HepG2 (cell line): ENCODE measurements around the gene EXOSC9. TPM values are rescaled to one million over a fixed set of nuclear protein-coding genes. Genes with fewer than 3 reads are reported as not detected.

Experiments used
- ATAC-seq: fragments of 200-7000 bp; cut with Tn5 transposase; 3 replicates; pipeline ENCODE4 v1.9.1; 2020; ENCODE audit warnings: mild to moderate bottlenecking, moderate library complexity
- BruUV-seq: library from RNA; stranded (reverse); fragments of 400-500 nt; replicated peaks from 2 replicates; lab custom pipeline; 2021; lab: Mats Ljungman, UMichigan
- CTCF ChIA-PET: fragments of 300-600 bp; formaldehyde crosslinking; extraction: SDS; loops from one replicate; lab custom pipeline; 2021; ENCODE audit warnings: low total read pairs, inconsistent platforms, low intra/inter-chr PET ratio; lab: Yijun Ruan, JAX
- POLR2A ChIA-PET: fragments of 350-600 bp; sonication (Branson Sonifier 250); formaldehyde crosslinking; loops from one replicate; lab custom pipeline; 2020; ENCODE audit warnings: antibody characterized with exemption, inconsistent platforms; lab: Yijun Ruan, JAX
- DNase-seq: peaks from one replicate; pipeline ENCODE4 v3.0.0-alpha.2; 2015; ENCODE audit warnings: low spot score
- FAIRE-seq: peaks from 3 replicates; lab custom pipeline; 2011; peaks lifted over from hg19 to GRCh38; lab: Jason Lieb, UNC
- H2AFZ ChIP-seq: one replicate; pipeline ENCODE4 v1.6.1; 2011; ENCODE audit warnings: low read length, inconsistent platforms
- H3K27ac ChIP-seq: fragments of 300-600 bp; 3 replicates; pipeline ENCODE4 v1.8.0; 2011; ENCODE audit warnings: mixed run types, mild to moderate bottlenecking, mixed read lengths, low read length, inconsistent platforms; ENCODE audit not compliant: insufficient read depth; ENCODE audit errors: extremely low read length
- H3K27me3 ChIP-seq, 2 experiments: fragments of 200-600 bp in 1 of 2; 2 replicates in 1 of 2; 3 replicates in 1 of 2; pipeline versions ENCODE4 v1.6.0 to v1.8.0; 2011; ENCODE audit warnings: low read length in 2 of 2, mild to moderate bottlenecking in 2 of 2, moderate library complexity in 2 of 2, inconsistent platforms in 1 of 2; ENCODE audit not compliant: insufficient read depth in 2 of 2, control insufficient read depth in 1 of 2
- H3K36me3 ChIP-seq, 2 experiments: fragments of 200-600 bp in 1 of 2; replicated peaks in 1 of 2; 2 replicates in 1 of 2; 3 replicates in 1 of 2; pipeline versions ENCODE4 v1.5.1 to v1.8.0; 2011; ENCODE audit warnings: low read length in 2 of 2, inconsistent platforms in 1 of 2; ENCODE audit not compliant: insufficient read depth in 2 of 2, control insufficient read depth in 1 of 2
- H3K4me1 ChIP-seq: 2 replicates; pipeline ENCODE4 v1.5.1; 2012; ENCODE audit warnings: low read length, inconsistent platforms; ENCODE audit not compliant: insufficient read depth
- H3K4me2 ChIP-seq: 2 replicates; pipeline ENCODE4 v1.6.0; 2011; ENCODE audit warnings: low read depth, low read length, inconsistent platforms
- H3K4me3 ChIP-seq, 3 experiments: fragments of 200-600 bp in 1 of 3; sonication (generic), shearing (Covaris generic) in 1 of 3; replicated peaks in 1 of 3; 2 replicates each; pipeline ENCODE4 v1.5.1; 2011 to 2016; ENCODE audit warnings: low read length in 3 of 3, inconsistent platforms in 2 of 3, low read depth in 2 of 3, mild to moderate bottlenecking in 2 of 3, control low read depth in 1 of 3, mixed read lengths in 1 of 3; ENCODE audit not compliant: insufficient read depth in 1 of 3
- H3K79me2 ChIP-seq: one replicate; pipeline ENCODE4 v1.6.1; 2011; ENCODE audit warnings: low read length, inconsistent platforms; ENCODE audit not compliant: insufficient read depth
- H3K9ac ChIP-seq: 2 replicates; pipeline ENCODE4 v1.6.0; 2011; ENCODE audit warnings: mild to moderate bottlenecking, low read depth, low read length, inconsistent platforms; ENCODE audit not compliant: insufficient read depth
- H3K9me3 ChIP-seq: 2 replicates; pipeline ENCODE4 v1.5.1; 2012; ENCODE audit warnings: mild to moderate bottlenecking, low read length
- H4K20me1 ChIP-seq: 2 replicates; pipeline ENCODE4 v1.6.0; 2011; ENCODE audit warnings: inconsistent platforms, mild to moderate bottlenecking, low read length, moderate library complexity; ENCODE audit not compliant: insufficient read depth
- BATF2 ChIP-seq: sonication (generic); formaldehyde crosslinking; IDR thresholded peaks from 2 replicates; pipeline ENCODE4 v1.8.0; 2022; ENCODE audit warnings: mild to moderate bottlenecking, missing genetic modification reagents, moderate library complexity
- HNRNPLL ChIP-seq: fragments of 200-400 bp; formaldehyde crosslinking; IDR thresholded peaks from 2 replicates; pipeline ENCODE4 v1.6.1; 2017; ENCODE audit warnings: mild to moderate bottlenecking, low read depth, low read length; ENCODE audit not compliant: poor library complexity, severe bottlenecking
- KDM1A ChIP-seq: IDR thresholded peaks from 2 replicates; pipeline ENCODE4 v1.6.1; 2016; ENCODE audit warnings: missing compliant biosample characterization
- LCORL ChIP-seq, 2 experiments: fragments of 450-650 bp in 1 of 2; sonication (generic) in 1 of 2; formaldehyde crosslinking in 1 of 2; IDR thresholded peaks; 2 replicates each; pipeline versions ENCODE4 v1.5.0 to v1.6.1; 2017 to 2020; ENCODE audit warnings: antibody characterized with exemption in 1 of 2, missing genetic modification reagents in 1 of 2
- POLR2AphosphoS5 ChIP-seq: IDR thresholded peaks from 2 replicates; pipeline ENCODE4 v1.6.1; 2012; ENCODE audit warnings: low read depth, low read length
- REL ChIP-seq: sonication (generic); formaldehyde crosslinking; conservative IDR thresholded peaks from 2 replicates; pipeline ENCODE4 v1.8.0; 2022; ENCODE audit warnings: mild to moderate bottlenecking, missing genetic modification reagents, moderate library complexity
- ZBTB21 ChIP-seq: sonication (generic); formaldehyde crosslinking; IDR thresholded peaks from 2 replicates; pipeline ENCODE4 v1.4.0; 2020; ENCODE audit warnings: missing genetic modification reagents
- ZEB1 ChIP-seq: IDR thresholded peaks from 2 replicates; pipeline ENCODE4 v1.6.1; 2012; ENCODE audit warnings: mild to moderate bottlenecking, low read depth, inconsistent platforms; ENCODE audit not compliant: insufficient replicate concordance
- ZFY ChIP-seq: sonication (generic); formaldehyde crosslinking; IDR thresholded peaks from 2 replicates; pipeline ENCODE4 v1.4.0; 2020; ENCODE audit warnings: missing genetic modification reagents
- ZNF138 ChIP-seq: sonication (generic); formaldehyde crosslinking; IDR thresholded peaks from 2 replicates; pipeline ENCODE4 v1.5.0; 2020; ENCODE audit warnings: mild to moderate bottlenecking, low read depth, missing genetic modification reagents
- ZNF160 ChIP-seq: sonication (generic); formaldehyde crosslinking; IDR thresholded peaks from 2 replicates; pipeline ENCODE4 v1.8.0; 2022; ENCODE audit warnings: mild to moderate bottlenecking, inconsistent platforms, missing genetic modification reagents
- ZNF20 ChIP-seq: sonication (generic); formaldehyde crosslinking; IDR thresholded peaks from 2 replicates; pipeline ENCODE4 v1.4.0; 2020; ENCODE audit warnings: mild to moderate bottlenecking, moderate library complexity, missing genetic modification reagents
- ZNF253 ChIP-seq: sonication (generic); formaldehyde crosslinking; IDR thresholded peaks from 2 replicates; pipeline ENCODE4 v1.8.0; 2022; ENCODE audit warnings: mild to moderate bottlenecking, missing genetic modification reagents, borderline replicate concordance
- ZNF567 ChIP-seq: sonication (generic); formaldehyde crosslinking; IDR thresholded peaks from 2 replicates; pipeline ENCODE4 v1.8.1; 2023; ENCODE audit warnings: mild to moderate bottlenecking, missing genetic modification reagents, borderline replicate concordance
- ZNF775 ChIP-seq: sonication (generic); formaldehyde crosslinking; IDR thresholded peaks from 2 replicates; pipeline ENCODE4 v1.4.0; 2020; ENCODE audit warnings: missing genetic modification reagents, mild to moderate bottlenecking, moderate library complexity, borderline replicate concordance
- ZNF776 ChIP-seq: sonication (generic); formaldehyde crosslinking; IDR thresholded peaks from 2 replicates; pipeline ENCODE4 v1.4.0; 2020; ENCODE audit warnings: mild to moderate bottlenecking, missing genetic modification reagents
- WGBS: methylation state at CpG from one replicate; pipeline ENCODE4 v1.1.6; 2017; ENCODE audit warnings: low lambda C conversion rate; 5-methylcytosine and 5-hydroxymethylcytosine counted together
- in situ Hi-C: cut with HindIII; loops from 2 replicates; pipeline ENCODE4 v1.10.0; 2017; ENCODE audit warnings: low pct_unique_long_range_greater_than_20kb; ENCODE audit not compliant: extremely low pct_ligation_motif_present
- intact Hi-C: fragments of 100-400 bp; cut with micrococcal nuclease; formaldehyde crosslinking; loops from one replicate; pipeline ENCODE4 v1.10.0; 2022; ENCODE audit not compliant: unreplicated experiment
- polyA plus RNA-seq, 8 experiments: library from polyadenylated mRNA; depleted of rRNA in 3 of 8; stranded (reverse) in 7 of 8; unstranded in 1 of 8; fragments of >200 nt; fragmentation: Illumina TruSeq in 4 of 8; extraction: Trizol in 4 of 8; gene quantifications; 2 replicates each; pipeline versions ENCODE4 v1.2.1 to v1.2.3, GENCODE V29; 2011 to 2016; ENCODE audit warnings: low read depth in 4 of 8, missing spikeins in 1 of 8, mixed read lengths in 1 of 8; ENCODE audit not compliant: insufficient read depth in 1 of 8
- total RNA-seq, 5 experiments: library from RNA; depleted of rRNA; stranded (reverse); fragments of >200 nt; fragmentation: Illumina TruSeq; extraction: Trizol; gene quantifications; 2 replicates each; pipeline ENCODE4 v1.2.3, GENCODE V29; 2016; ENCODE audit warnings: low read depth in 1 of 5
- TF ChIP-seq, protein P1 (sequence below): sonication (generic); formaldehyde crosslinking; IDR thresholded peaks from 2 replicates; pipeline ENCODE4 v1.4.0; 2020; ENCODE audit warnings: mild to moderate bottlenecking, missing genetic modification reagents
- TF ChIP-seq, protein P2 (sequence below): sonication (generic); formaldehyde crosslinking; IDR thresholded peaks from 2 replicates; pipeline ENCODE4 v1.8.1; 2022; ENCODE audit warnings: mild to moderate bottlenecking, missing genetic modification reagents

Gene EXOSC9
- total and polyA plus RNA-seq, 2 of the 13 experiments (the other 11 are each of a cell fraction or from before 2014, with no cell fraction given) = 26.0 to 48.0 TPM

DNA sequence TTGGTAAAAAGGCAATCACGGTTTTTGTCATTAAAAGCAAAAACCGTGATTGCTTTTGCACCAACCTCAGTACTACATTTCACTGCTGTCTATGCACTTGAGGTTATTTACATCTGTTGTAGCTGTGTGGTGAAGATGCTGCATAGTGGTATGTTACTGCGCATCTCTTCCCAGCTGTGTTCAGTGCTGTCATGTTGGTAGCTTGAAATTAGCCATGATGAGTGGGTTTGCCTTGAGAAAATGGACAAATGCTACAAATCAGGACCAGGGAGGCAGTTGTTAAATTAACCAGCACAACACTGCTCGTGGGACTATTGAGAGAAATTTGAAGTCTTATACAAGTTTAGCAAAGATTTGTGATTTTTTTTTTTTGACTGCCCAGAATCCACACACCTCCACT, 34.0 kb upstream of the EXOSC9 start:
- in situ Hi-C loops = no loop called here
- DNase-seq (no peak), FAIRE-seq (no peak), ATAC-seq (no peak)
- Histone ChIP-seq H3K36me3 (no peaks in the 10 kb centered on the region), H3K4me1 (no peaks in the 10 kb centered on the region), H3K4me2 (no peak overlapping the region), H3K4me3 (no peak overlapping the region), H3K9ac (no peak overlapping the region), H3K79me2 (no peaks in the 10 kb centered on the region), H2AFZ (no peak overlapping the region), H3K9me3 (no peaks in the 10 kb centered on the region), H3K27ac (no peak overlapping the region), H3K27me3 (peaks cover 9 to 56% of the 10 kb centered on the region in 2 experiments; a peak in 4 of 5 replicates), H4K20me1 (no peaks in the 10 kb centered on the region)
- TF ChIP-seq ZFY (CRISPR knock-in tag) = no peak
- no peak for TF ChIP-seq ZEB1
- no peak for TF ChIP-seq BATF2 (CRISPR knock-in tag)
- no peak for TF ChIP-seq ZNF160 (CRISPR knock-in tag)
- TF ChIP-seq KDM1A = no peak
- no peak for TF ChIP-seq ZNF138 (CRISPR knock-in tag)
- no peak for TF ChIP-seq HNRNPLL
- TF ChIP-seq POLR2AphosphoS5 = no peak
- TF ChIP-seq, protein P1, sequence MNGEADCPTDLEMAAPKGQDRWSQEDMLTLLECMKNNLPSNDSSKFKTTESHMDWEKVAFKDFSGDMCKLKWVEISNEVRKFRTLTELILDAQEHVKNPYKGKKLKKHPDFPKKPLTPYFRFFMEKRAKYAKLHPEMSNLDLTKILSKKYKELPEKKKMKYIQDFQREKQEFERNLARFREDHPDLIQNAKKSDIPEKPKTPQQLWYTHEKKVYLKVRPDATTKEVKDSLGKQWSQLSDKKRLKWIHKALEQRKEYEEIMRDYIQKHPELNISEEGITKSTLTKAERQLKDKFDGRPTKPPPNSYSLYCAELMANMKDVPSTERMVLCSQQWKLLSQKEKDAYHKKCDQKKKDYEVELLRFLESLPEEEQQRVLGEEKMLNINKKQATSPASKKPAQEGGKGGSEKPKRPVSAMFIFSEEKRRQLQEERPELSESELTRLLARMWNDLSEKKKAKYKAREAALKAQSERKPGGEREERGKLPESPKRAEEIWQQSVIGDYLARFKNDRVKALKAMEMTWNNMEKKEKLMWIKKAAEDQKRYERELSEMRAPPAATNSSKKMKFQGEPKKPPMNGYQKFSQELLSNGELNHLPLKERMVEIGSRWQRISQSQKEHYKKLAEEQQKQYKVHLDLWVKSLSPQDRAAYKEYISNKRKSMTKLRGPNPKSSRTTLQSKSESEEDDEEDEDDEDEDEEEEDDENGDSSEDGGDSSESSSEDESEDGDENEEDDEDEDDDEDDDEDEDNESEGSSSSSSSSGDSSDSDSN (CRISPR knock-in tag) = no peak
- no peak for TF ChIP-seq ZBTB21
- no peak for TF ChIP-seq ZNF20 (CRISPR knock-in tag)
- TF ChIP-seq REL = no peak
- TF ChIP-seq, protein P2, sequence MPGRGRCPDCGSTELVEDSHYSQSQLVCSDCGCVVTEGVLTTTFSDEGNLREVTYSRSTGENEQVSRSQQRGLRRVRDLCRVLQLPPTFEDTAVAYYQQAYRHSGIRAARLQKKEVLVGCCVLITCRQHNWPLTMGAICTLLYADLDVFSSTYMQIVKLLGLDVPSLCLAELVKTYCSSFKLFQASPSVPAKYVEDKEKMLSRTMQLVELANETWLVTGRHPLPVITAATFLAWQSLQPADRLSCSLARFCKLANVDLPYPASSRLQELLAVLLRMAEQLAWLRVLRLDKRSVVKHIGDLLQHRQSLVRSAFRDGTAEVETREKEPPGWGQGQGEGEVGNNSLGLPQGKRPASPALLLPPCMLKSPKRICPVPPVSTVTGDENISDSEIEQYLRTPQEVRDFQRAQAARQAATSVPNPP (CRISPR knock-in tag) = no peak
- TF ChIP-seq ZNF775 (CRISPR knock-in tag) = no peak
- no peak for TF ChIP-seq ZNF253 (CRISPR knock-in tag)
- TF ChIP-seq ZNF567 (CRISPR knock-in tag) = no peak
- TF ChIP-seq ZNF776 = no peak
- TF ChIP-seq LCORL (IDR thresholded peaks at IDR 0.05) = no peak
- no peak for TF ChIP-seq LCORL (CRISPR knock-in tag; IDR thresholded peaks at IDR 0.05)
- no TSS peak for BruUV-seq
- POLR2A ChIA-PET = no interaction called here
- WGBS = 13% methylated on average over 4 of the region's 4 CpGs
- intact Hi-C loops = no loop called here
- CTCF ChIA-PET = no interaction called here
